ENCODE data around the gene MTUS2. TPM values are rescaled to one million over a fixed set of nuclear protein-coding genes. Genes with fewer than 3 reads are reported as not detected.

The MTUS2 gene
- total RNA-seq, 1 experiment from 2014 or later: not detected

GRCh38 chr13:29539856-29540255, 719.7 kb downstream of the MTUS2 start:
- peak; percentile 13 for DNase-seq
- no peak overlapping the region for H3K4me2 ChIP-seq (ENCODE audit: low read length)
- no peak for TF ChIP-seq EZH2 (IDR thresholded peaks at IDR 0.05; ENCODE audit: low read length, unreplicated experiment)
- no peak for TF ChIP-seq EZH2phosphoT487 (IDR thresholded peaks at IDR 0.05; ENCODE audit: borderline replicate concordance, low read length)
- no peak for TF ChIP-seq CTCF (conservative IDR thresholded peaks at IDR 0.05; ENCODE audit: low read depth, low read length)
- no peak overlapping the region for H2AFZ ChIP-seq (ENCODE audit: low read length)
- H3K79me2 ChIP-seq (ENCODE audit: low read length): peaks cover 49% of the 10 kb centered on the region
- no peaks in the 10 kb centered on the region for H3K9me2 ChIP-seq (replicated peaks; ENCODE audit: low read length)
- no peaks in the 10 kb centered on the region for H3K9me3 ChIP-seq (ENCODE audit: low read length)
- CTCF ChIA-PET: no interaction called here
- no TSS peak for BruUV-seq (replicated peaks)
- no peak overlapping the region for H3K9ac ChIP-seq (ENCODE audit: low read length)
- 0 out of 2 replicates have a peak, but pooled peaks cover 4% of the 10 kb centered on the region for H4K20me1 ChIP-seq (ENCODE audit: low read length)
- POLR2A ChIA-PET (ENCODE audit: unreplicated experiment): no interaction called here
- intact Hi-C loops (cut with micrococcal nuclease): no loop called here
- H3K4me1 ChIP-seq (ENCODE audit: insufficient read depth, low read length): peaks cover 4% of the 10 kb centered on the region; the same call in 1 of the 2 replicates
- H3F3A ChIP-seq (ENCODE audit: low read length, unreplicated experiment): no peaks in the 10 kb centered on the region
- no peak for ATAC-seq
- peaks cover 16% of the 10 kb centered on the region for H3K36me3 ChIP-seq (ENCODE audit: low read depth, low read length)
- no peak overlapping the region for H3K4me3 ChIP-seq (ENCODE audit: low read length)
- no peaks in the 10 kb centered on the region for H3K27me3 ChIP-seq (ENCODE audit: low read length)
- H3K27ac ChIP-seq (ENCODE audit: low read length): no peak overlapping the region

DNA sequence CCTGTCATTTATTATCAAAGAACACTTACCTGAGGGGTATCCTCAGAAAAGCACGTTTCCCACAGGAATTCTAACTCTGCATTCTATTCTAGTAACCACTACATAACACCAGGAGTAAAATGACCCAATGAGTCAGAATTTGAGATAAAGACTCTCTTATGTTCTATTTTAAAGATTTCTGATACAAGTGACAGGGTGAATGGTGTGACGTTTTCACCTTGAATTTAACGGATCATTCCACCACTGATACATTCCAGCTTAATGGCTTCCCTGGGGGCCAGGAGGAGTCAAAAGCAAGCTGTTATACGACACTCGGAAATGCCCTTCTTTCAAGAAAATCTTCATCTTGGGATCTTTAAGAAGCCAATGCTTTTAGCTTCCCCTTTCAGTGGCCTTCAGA, 720.2 kb downstream of the MTUS2 start:
- H3K4me1 ChIP-seq (ENCODE audit: insufficient read depth, low read length): peaks cover 4% of the 10 kb centered on the region; the same call in 1 of the 2 replicates
- H3K9me2 ChIP-seq (replicated peaks; ENCODE audit: low read length): no peaks in the 10 kb centered on the region
- ATAC-seq (no peak), DNase-seq (no peak)
- H3K9me3 ChIP-seq (ENCODE audit: low read length): no peaks in the 10 kb centered on the region
- H3K79me2 ChIP-seq (ENCODE audit: low read length): peaks cover 54% of the 10 kb centered on the region
- TF ChIP-seq CTCF (conservative IDR thresholded peaks at IDR 0.05; ENCODE audit: low read depth, low read length) (no peak), EZH2phosphoT487 (IDR thresholded peaks at IDR 0.05; ENCODE audit: borderline replicate concordance, low read length) (no peak), EZH2 (IDR thresholded peaks at IDR 0.05; ENCODE audit: low read length, unreplicated experiment) (no peak)
- intact Hi-C loops (cut with micrococcal nuclease): no loop called here
- H3K4me3 ChIP-seq (ENCODE audit: low read length): no peak overlapping the region
- no peaks in the 10 kb centered on the region for H3K27me3 ChIP-seq (ENCODE audit: low read length)
- no peak overlapping the region for H3K4me2 ChIP-seq (ENCODE audit: low read length)
- no peaks in the 10 kb centered on the region for H3F3A ChIP-seq (ENCODE audit: low read length, unreplicated experiment)
- 0 out of 2 replicates have a peak, but pooled peaks cover 4% of the 10 kb centered on the region for H4K20me1 ChIP-seq (ENCODE audit: low read length)
- no peak overlapping the region for H3K27ac ChIP-seq (ENCODE audit: low read length)
- no peak overlapping the region for H2AFZ ChIP-seq (ENCODE audit: low read length)
- no TSS peak for BruUV-seq (replicated peaks)
- POLR2A ChIA-PET (ENCODE audit: unreplicated experiment): no interaction called here
- H3K9ac ChIP-seq (ENCODE audit: low read length): no peak overlapping the region
- H3K36me3 ChIP-seq (ENCODE audit: low read depth, low read length): peaks cover 13% of the 10 kb centered on the region
- CTCF ChIA-PET: no interaction called here

DNA sequence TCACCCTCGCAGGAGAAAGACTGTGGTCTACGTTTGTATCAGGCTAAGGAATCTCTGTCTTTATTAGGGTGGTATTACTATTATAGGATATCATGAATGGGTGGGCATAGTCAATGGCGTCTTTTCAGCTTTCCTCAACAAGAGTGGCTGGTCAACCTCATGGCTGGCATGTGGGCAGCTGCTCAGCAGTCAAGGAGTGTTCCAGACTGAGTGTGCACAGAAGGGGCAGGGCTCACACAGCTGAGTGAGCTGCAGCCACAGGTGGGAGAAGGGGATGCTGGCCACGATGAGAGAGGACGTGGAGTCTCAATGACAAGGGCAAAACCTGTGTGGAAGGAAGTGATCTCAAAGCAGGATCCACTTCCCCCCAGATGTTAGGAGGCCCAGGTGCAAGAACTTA, 720.7 kb downstream of the MTUS2 start:
- peaks cover 8% of the 10 kb centered on the region for H3K36me3 ChIP-seq (ENCODE audit: low read depth, low read length)
- H2AFZ ChIP-seq (ENCODE audit: low read length): no peak overlapping the region
- intact Hi-C loops (cut with micrococcal nuclease): no loop called here
- no peak for TF ChIP-seq EZH2 (IDR thresholded peaks at IDR 0.05; ENCODE audit: low read length, unreplicated experiment)
- no peak for TF ChIP-seq EZH2phosphoT487 (IDR thresholded peaks at IDR 0.05; ENCODE audit: borderline replicate concordance, low read length)
- TF ChIP-seq CTCF (conservative IDR thresholded peaks at IDR 0.05; ENCODE audit: low read depth, low read length): no peak
- CTCF ChIA-PET: no interaction called here
- no peak overlapping the region for H3K9ac ChIP-seq (ENCODE audit: low read length)
- H3F3A ChIP-seq (ENCODE audit: low read length, unreplicated experiment): no peaks in the 10 kb centered on the region
- H3K4me1 ChIP-seq (ENCODE audit: insufficient read depth, low read length): peaks cover 4% of the 10 kb centered on the region; the same call in 1 of the 2 replicates
- no TSS peak for BruUV-seq (replicated peaks)
- H3K9me3 ChIP-seq (ENCODE audit: low read length): no peaks in the 10 kb centered on the region
- no peaks in the 10 kb centered on the region for H3K27me3 ChIP-seq (ENCODE audit: low read length)
- peaks cover 58% of the 10 kb centered on the region for H3K79me2 ChIP-seq (ENCODE audit: low read length)
- no peak overlapping the region for H3K4me2 ChIP-seq (ENCODE audit: low read length)
- ATAC-seq (no peak), DNase-seq (no peak)
- POLR2A ChIA-PET (ENCODE audit: unreplicated experiment): no interaction called here
- no peaks in the 10 kb centered on the region for H3K9me2 ChIP-seq (replicated peaks; ENCODE audit: low read length)
- H3K27ac ChIP-seq (ENCODE audit: low read length): no peak overlapping the region
- no peak overlapping the region for H3K4me3 ChIP-seq (ENCODE audit: low read length)
- H4K20me1 ChIP-seq (ENCODE audit: low read length): 0 out of 2 replicates have a peak, but pooled peaks cover 5% of the 10 kb centered on the region
